Left hindlimb (tissue), 1 donor: ENCODE measurements around the gene ELANE.
A peak's percentile ranks its signal among the peaks of the same experiment; 100 is the strongest.
"Not testable (repeated sequence)": the region's sequence is repeated elsewhere in the genome, so short reads cannot be mapped to it uniquely, and the experiment has no call there.

ENCODE experiments used
- DNase-seq: peaks from one replicate; pipeline ENCODE4 v3.0.0-alpha.2; 2018

ELANE gene

GRCh38 chr19:814152-815078, 37.7 kb upstream of the ELANE start:
- DNase-seq = no peak

GRCh38 chr19:815079-815774, 36.9 kb upstream of the ELANE start:
- DNase-seq = no peak

DNA sequence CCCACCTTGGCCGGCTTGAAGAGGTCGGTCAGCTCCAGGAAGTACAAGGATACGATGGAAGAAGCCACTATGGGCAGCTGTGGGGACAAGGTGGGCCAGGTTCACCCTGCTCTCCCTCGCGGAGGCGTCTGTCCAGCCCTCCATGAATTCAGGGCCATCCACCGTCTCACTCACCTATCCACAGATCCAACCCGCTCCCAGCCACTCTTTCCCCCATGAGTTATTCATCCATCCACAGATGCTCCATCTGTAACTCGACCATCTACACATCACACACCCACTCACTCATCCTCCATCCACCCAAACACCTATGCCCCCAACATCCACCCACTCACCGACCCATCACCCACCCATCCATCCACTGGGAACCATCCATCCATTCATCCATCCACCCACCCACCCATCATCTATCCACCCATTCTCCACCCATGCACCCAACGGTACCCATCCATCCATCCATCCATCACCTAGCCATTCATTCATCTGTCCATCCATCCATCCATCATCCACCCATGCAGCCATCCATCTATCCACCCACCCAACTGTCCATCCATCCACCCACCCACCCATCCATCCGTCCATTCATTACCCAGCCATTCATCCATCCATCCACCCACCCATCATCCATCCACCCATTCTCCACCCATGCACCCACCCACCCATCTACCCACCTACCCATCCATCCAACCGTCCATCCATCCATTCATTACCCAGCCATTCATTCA, 36.2 kb upstream of the ELANE start:
- no peak for DNase-seq

- no peak for DNase-seq
These were observed 35.6 kb upstream of the ELANE start for GRCh38 chr19:816500-816857.

DNA sequence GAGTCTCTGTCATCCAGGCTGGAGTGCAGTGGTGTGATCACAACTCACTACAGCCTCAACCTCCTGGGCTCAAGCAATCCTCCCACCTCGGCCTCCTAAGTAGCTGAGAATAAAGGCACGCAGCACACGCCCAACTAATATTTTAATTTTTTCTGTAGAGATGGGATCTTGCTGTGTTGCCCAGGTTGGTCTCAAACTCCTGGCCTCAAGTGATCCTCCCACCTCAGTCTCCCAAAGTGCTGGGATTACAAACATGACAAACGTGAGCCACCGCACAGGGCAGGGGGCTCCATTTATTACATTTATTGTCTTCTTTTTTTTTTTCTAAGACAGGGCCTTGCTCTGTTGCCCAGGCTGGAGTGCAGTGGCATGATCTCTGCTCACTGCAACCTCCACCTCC, 31.9 kb upstream of the ELANE start:
- not testable (repeated sequence) for DNase-seq

- no peak for DNase-seq
These were observed 30.8 kb upstream of the ELANE start for GRCh38 chr19:821231-821824.

DNA sequence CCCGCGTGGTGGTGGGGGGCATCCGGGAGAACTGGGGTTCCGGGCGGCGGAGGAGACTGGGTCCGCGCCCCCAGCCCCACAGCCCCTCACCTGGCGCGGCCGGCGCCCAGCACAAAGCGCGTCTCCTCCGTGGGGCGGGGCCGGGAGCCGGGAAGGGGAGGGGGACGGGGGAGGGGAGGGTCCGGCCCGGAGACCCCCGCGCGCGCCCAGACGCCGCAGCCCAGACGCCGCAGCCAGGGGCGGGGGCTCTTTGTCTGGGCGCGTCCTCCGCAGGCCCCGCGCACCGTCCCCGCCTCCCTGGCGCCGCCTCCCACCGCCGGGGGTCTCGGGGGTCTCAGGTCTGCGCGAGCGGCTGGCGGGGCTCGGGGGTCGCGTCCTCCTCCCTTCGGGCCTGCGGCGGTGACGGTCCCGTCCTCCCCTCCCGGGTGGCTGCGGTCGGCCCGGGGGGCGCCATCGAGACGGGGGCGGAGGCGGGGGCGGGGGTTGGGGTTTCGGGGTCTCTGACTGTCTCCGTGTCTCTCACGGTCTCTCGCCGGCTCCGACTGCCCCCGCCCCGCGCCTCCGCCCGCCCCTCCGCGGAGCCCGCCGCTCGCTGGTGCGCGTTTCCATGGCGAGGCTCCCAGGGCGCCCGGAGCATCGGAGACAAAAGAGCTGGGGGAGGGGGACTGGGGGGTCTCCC, 30.1 kb upstream of the ELANE start, which contains the start of gene PLPPR3:
Gene PLPPR3 (minus strand): TSS at position 131 of the 679 bp plus-strand sequence. CDS start 396 bp downstream, outside the sequence.
- DNase-seq = peak; percentile 28

- DNase-seq = peak; percentile 15
These were observed 28.5 kb upstream of the ELANE start for GRCh38 chr19:823565-824121.

- no peak for DNase-seq
These were observed 27.2 kb upstream of the ELANE start for GRCh38 chr19:824885-825284.

DNA sequence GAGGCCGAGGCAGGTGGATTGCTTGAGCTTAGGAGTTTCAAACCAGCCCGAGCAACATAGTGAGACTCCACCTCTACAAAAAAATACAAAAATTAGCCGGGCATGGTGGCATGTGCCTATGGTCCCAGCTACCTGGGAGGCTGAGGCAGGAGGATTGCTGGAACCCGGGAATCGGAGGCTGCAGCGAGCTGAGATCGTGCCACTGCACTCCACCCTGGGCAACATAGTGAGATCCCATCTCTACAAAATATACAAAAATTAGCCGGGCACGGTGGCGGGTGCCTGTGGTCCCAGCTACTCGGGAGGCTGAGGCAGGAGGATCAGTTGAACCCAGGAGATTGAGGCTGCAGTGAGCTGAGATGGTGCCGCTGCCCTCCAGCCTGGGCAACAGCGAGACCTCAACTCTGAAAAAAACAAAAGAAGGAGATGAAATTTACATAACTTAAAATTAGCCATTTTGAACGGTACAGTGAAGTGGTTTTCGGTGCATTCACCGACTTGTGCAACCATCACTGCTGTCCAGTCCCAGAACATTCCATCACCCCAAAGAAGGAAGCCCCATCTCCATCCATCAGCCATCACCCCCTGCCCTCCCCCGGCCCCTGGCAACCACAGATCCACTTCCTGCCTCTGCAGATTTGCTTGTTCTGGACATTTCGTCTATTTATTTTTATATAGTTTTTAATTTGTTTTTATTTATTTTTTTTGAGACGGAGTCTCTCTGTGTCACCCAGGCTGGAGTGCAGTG, 26.0 kb upstream of the ELANE start:
- DNase-seq = no peak

GRCh38 chr19:827314-827709, 24.8 kb upstream of the ELANE start:
- DNase-seq = no peak

- DNase-seq = no peak
These were observed 24.3 kb upstream of the ELANE start, which contains the start of gene AZU1 for GRCh38 chr19:827710-828321. TSS of gene AZU1 (plus strand) at chr19:827837. CDS start at chr19:827847, 10 bp downstream.

- DNase-seq = no peak
These were observed 22.9 kb upstream of the ELANE start for GRCh38 chr19:829129-829758.

GRCh38 chr19:831407-832369, 20.4 kb upstream of the ELANE start:
- DNase-seq = no peak

DNA sequence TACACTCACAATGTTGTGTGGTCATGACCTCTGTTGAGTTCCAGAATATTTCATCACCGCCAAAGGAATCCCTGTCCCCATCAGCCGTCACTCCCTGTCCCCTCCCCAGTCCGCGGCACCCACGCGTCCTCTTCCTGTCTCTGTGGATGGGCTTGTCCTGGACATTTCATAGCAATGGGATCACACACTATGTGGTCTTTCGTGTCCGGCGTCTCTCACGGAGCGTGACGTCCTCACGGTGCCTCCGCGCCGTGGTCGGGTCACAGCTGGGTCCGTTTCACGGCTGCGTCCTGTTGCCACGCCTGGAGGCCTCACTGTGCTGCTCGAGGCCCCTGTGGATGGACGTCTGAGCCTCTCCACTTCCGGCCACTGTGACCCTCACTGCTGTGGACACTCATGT, 17.9 kb upstream of the ELANE start:
- DNase-seq = no peak

- no peak for DNase-seq
These were observed 16.8 kb upstream of the ELANE start for GRCh38 chr19:835210-835810.

DNA sequence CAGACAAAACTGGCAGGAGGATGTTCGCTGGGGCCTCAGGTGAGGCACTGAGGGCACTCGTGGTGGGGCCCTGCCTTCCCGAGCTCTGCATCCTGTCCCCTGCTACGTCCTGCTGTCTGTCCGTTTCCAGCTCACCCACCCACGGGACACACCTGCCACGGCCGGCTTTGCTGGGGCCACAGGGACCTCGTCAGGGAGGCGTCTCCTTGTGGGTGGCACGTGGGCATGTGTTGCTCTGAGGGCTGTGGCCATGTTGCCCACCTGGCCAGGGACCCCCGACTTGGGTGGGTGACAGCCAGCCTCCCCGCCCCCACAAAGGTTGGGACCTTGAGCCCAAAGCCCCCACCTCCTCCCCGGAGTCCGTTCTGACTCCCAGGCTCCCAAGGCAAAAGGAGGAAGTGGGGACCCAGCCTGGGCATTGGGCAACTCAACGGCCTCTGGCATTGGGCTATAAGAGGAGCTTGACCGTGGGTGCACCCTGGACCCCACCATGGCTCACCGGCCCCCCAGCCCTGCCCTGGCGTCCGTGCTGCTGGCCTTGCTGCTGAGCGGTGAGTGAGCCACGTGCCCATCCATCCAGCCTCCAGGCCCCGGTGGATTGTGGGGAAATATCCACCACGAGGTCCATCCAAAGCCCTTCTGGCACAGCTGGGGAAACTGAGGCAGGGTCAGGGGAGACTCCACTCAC, 11.4 kb upstream of the ELANE start, which contains the start of gene PRTN3:
Gene PRTN3 (plus strand): TSS at position 481 of the 688 bp plus-strand sequence. CDS start 10 bp downstream, at position 491.
- DNase-seq = no peak

GRCh38 chr19:842802-843179, 9.3 kb upstream of the ELANE start:
- DNase-seq = not testable (repeated sequence)
